Measurements from ENCODE around the gene GSC.

The GSC gene

GRCh38 chr14:94797887-94798286, 28.0 kb upstream of the GSC start:
- no peak for DNase-seq (ENCODE audit: low read depth)
- no peak overlapping the region for H3K4me3 ChIP-seq (ENCODE audit: low read depth, low read length)
- no peak for TF ChIP-seq CTCF (IDR thresholded peaks at IDR 0.05; ENCODE audit: control insufficient read depth, extremely low read depth, insufficient read depth)

- no peak overlapping the region for H3K4me3 ChIP-seq (ENCODE audit: low read depth, low read length)
- no peak for DNase-seq (ENCODE audit: low read depth)
- TF ChIP-seq CTCF (IDR thresholded peaks at IDR 0.05; ENCODE audit: control insufficient read depth, extremely low read depth, insufficient read depth) = no peak
Measured at GRCh38 chr14:94796278-94796677, 26.4 kb upstream of the GSC start.

- H3K4me3 ChIP-seq (ENCODE audit: low read depth, low read length) = no peak overlapping the region
- TF ChIP-seq CTCF (IDR thresholded peaks at IDR 0.05; ENCODE audit: control insufficient read depth, extremely low read depth, insufficient read depth) = no peak
- DNase-seq (ENCODE audit: low read depth) = no peak
Measured at GRCh38 chr14:94795372-94795771, 25.5 kb upstream of the GSC start.

GRCh38 chr14:94793901-94794300, 24.0 kb upstream of the GSC start:
- no peak for DNase-seq (ENCODE audit: low read depth)
- TF ChIP-seq CTCF (IDR thresholded peaks at IDR 0.05; ENCODE audit: control insufficient read depth, extremely low read depth, insufficient read depth) = no peak
- no peak overlapping the region for H3K4me3 ChIP-seq (ENCODE audit: low read depth, low read length)

- TF ChIP-seq CTCF (IDR thresholded peaks at IDR 0.05; ENCODE audit: control insufficient read depth, extremely low read depth, insufficient read depth) = no peak
- DNase-seq (ENCODE audit: low read depth) = no peak
- H3K4me3 ChIP-seq (ENCODE audit: low read depth, low read length) = no peak overlapping the region
Measured at GRCh38 chr14:94787655-94788054, 17.7 kb upstream of the GSC start.

- DNase-seq (ENCODE audit: low read depth) = no peak
- H3K4me3 ChIP-seq (ENCODE audit: low read depth, low read length) = no peak overlapping the region
- TF ChIP-seq CTCF (IDR thresholded peaks at IDR 0.05; ENCODE audit: control insufficient read depth, extremely low read depth, insufficient read depth) = no peak
Measured at GRCh38 chr14:94787092-94787491, 17.2 kb upstream of the GSC start.

- TF ChIP-seq CTCF (IDR thresholded peaks at IDR 0.05; ENCODE audit: control insufficient read depth, extremely low read depth, insufficient read depth) = no peak
- H3K4me3 ChIP-seq (ENCODE audit: low read depth, low read length) = no peak overlapping the region
Measured at GRCh38 chr14:94780536-94781399, 10.9 kb upstream of the GSC start.

More at GRCh38 chr14:94780536-94781399, 10.9 kb upstream of the GSC start:
- DNase-seq (ENCODE audit: low read depth) = no peak

All from LNCaP clone FGC (cell line).